Measurements from ENCODE around the gene MTHFD1.

MTHFD1 gene

DNA sequence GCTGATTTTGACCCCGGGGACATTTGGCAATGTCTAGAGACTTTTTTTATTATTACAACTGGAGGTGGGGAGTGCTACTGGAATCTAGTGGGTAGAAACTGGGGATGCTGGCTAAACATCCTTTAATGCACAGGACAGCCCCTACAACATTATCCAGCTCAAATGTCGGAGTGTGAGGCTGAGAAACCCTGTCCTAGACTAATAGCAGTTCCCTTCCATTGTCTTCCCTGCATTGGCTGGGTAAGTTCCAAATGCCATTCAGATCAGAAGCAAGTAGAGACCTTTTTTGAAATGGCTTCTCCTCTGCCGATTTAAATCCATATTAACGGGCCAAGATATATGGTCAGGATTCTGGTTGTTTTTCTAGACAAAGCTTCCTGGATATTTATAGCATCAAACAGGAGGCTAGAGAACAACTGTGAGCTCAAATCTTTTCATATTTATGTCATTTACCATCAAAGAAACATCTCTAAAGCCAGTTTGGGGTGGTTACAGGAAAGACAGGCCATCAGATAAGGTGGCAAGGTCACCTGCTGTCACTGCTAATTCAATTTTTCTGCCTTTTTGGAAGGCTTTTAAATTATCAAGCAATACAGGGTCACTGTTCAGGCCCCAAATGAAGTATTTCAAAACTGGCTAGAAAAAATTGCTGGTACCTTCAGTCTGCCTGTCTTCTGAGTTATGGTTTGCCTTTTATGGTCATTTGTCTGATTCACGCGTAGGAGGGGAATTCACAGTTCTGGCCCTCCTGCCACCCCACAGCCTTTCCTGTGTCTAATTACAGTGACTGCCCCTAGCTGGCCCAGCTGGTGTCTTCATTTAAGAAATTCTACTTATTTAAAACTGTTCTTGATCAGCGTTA, 57.1 kb downstream of the MTHFD1 start:
- FAIRE-seq (peak; percentile 99), DNase-seq (ENCODE audit: insufficient read length, low spot score) (peak; percentile 96)

DNA sequence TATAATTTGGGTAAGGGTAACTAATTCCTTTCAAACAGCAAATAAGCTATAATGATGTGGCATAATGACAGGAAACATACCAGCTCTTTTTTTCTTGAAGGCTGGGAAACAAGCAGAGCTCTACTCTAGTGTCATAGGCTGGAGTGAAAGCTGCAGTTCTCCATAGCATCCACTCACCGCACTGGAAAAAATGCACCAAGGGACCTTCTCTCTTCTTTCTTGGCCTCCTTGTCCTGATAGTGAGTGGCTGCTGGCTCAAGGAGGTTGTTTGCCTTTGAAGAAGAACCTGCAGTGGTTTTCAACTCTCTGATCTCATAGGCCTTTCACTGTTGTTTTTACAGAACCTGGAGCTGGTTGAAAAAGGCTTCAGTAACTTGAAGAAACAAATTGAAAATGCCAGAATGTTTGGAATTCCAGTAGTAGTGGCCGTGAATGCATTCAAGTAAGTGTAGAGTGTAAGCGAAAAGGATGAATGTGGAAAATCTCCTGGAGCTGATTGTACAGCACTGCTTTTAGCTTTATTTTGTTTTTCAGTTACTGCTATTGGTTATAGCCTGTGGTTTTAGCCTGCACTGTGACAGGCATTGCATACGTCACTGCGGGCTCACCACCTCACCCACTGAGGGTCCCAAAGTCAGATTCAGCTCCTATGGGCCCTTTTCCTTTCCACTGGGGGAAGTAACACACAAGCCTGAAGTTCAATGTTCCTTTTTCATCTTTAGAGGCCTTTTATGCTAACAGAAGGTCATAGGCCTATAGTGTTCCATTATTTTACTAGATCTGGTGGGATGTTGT, 59.9 kb downstream of the MTHFD1 start:
- no peak for DNase-seq (ENCODE audit: insufficient read length, low spot score)
- peak; percentile 77 for FAIRE-seq

DNA sequence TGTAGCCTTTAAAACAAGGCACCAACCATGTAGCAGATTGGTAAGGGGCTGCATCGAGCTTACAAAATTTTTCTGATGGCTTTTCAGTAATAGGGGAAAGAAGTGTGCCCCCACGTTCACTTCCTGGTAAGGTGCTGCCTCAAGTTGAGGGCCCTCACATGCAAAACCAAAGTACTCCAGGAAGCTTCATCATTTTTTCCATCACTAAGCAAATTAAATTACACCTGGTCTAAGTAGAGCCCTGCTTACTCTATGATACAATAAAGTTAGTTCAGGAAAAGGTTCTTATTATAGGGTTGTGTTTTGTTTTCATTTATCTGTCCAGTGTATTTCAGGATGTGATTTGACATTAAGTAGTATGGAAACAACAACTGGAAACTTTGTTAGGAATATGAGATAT, 62.1 kb downstream of the MTHFD1 start:
- FAIRE-seq: no peak
- DNase-seq (ENCODE audit: insufficient read length, low spot score): no peak

DNA sequence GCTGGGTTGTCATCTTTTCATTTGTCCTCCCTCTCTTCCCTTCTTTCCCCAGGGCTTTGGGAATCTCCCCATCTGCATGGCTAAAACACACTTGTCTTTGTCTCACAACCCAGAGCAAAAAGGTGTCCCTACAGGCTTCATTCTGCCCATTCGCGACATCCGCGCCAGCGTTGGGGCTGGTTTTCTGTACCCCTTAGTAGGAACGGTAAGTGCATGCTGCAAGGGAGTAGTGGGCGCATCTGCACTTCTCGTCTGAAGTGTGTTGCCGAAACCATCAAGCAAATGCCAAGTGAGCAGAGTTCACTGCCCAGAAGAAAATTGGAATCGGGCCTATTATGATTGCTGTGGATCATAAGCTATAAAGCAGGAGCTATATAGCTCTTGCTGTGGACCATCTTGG, 66.5 kb downstream of the MTHFD1 start:
- peak; percentile 93 for FAIRE-seq
- no peak for DNase-seq (ENCODE audit: insufficient read length, low spot score)

DNA sequence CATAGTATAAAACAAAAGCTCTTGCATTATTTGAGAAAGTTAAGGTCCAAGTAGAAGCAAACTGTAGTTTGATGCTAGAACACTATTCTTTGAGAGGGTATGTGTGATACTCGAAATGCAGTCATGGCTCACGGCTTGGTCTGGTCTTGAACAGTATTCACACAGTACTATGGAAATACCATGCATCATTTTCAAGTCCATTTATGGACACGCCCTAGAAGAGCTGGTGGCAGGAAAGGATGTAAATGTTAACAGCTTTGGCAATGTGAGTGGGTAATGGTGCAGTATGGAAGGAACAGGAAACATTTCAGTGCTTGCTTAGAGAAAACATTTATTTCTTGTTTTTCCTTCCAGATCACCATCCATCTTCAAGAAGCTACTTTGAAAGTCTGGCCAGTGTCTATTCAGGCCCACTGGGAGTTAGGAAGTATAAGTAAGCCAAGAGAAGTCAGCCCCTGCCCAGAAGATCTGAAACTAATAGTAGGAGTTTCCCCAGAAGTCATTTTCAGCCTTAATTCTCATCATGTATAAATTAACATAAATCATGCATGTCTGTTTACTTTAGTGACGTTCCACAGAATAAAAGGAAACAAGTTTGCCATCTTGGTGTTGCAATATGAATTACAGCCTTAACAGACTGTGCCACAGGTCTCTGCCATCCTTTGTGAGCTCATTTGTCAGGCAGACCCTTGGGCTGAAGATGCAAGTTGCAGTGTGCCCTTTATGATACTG, 71.4 kb downstream of the MTHFD1 start:
- peak; percentile 92 for FAIRE-seq

DNA sequence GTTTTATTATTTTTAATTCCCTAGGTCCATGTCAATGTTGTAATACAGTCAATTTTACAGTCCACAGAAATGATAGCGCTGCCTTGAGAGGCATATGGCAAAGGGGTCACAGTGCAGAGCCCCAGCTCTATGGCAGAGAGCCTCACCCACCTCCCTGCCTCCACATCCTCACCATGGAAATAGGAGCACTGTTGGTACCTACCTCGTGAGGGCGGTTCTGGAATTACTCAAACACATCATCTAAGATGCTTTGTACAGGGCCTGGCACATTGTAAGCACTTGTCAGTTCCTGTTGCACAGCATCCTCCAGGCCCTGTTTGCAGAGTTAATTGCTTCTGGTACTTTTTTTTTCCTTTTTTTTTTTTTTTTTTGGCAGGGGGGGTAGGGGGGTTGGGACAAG, 73.1 kb downstream of the MTHFD1 start:
- DNase-seq (ENCODE audit: insufficient read length, low spot score): no peak
- FAIRE-seq: peak; percentile 88

More for the DNA sequence above, 71.4 kb downstream of the MTHFD1 start:
- no peak for DNase-seq (ENCODE audit: insufficient read length, low spot score)

DNA sequence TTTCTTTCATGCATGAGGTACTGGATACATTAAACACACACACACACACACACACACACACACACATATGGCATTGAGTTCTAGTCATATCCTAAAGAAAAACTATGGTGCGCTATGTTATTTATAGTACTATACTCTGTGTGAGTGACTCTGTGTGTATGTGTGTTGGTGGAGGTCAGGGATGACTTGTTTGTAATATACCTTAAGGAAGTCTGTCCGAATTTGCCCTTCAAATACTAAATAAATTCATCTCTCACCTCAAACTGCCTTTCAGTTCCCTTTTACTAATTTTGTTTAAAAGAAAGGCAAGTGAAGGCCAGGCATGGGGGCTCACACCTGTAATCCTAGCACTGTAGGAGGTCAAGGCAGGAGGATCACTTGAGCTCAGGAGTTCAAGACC, 75.0 kb downstream of the MTHFD1 start:
- peak; percentile 92 for FAIRE-seq
- no peak for DNase-seq (ENCODE audit: insufficient read length, low spot score)

DNA sequence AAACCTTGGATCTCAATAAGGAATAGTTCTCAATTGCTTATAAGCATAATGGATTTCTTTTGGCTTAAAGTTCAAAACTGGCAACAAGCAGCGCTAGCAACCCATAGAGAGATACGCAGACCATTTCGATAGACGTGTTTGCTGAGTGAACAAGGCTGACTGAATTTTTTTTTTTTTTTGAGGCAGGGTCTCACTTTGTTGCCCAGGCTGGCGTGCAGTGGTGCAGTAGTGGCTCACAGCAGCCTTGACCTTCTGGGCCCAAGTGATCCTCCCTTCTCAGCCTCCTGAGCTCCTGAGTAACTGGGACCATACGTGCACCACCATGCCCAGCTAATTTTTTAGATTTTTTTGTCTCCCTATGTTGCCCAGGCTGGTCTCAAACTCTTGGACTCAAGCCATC, 75.7 kb downstream of the MTHFD1 start:
- FAIRE-seq: no peak
- no peak for DNase-seq (ENCODE audit: insufficient read length, low spot score)

DNA sequence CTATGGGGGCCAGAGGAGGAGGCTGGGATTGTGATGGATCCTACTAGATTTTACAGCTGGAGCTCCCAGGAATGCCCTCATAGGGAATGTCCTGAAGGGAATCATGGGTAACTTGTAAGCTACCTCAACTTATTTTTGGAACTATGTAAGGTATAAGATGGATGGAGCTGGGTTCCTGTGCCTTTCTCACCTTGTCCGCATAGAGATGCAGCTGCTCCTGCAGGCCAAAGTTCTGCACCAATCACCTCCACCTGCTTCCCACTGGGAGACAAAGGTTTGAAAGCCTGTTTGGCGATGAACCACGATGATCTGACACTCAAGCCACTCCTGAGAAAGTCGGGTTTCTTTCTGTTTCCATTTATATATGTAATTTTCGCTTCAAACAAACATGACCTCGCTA, 76.5 kb downstream of the MTHFD1 start:
- FAIRE-seq (no peak), DNase-seq (ENCODE audit: insufficient read length, low spot score) (peak; percentile 69)

DNA sequence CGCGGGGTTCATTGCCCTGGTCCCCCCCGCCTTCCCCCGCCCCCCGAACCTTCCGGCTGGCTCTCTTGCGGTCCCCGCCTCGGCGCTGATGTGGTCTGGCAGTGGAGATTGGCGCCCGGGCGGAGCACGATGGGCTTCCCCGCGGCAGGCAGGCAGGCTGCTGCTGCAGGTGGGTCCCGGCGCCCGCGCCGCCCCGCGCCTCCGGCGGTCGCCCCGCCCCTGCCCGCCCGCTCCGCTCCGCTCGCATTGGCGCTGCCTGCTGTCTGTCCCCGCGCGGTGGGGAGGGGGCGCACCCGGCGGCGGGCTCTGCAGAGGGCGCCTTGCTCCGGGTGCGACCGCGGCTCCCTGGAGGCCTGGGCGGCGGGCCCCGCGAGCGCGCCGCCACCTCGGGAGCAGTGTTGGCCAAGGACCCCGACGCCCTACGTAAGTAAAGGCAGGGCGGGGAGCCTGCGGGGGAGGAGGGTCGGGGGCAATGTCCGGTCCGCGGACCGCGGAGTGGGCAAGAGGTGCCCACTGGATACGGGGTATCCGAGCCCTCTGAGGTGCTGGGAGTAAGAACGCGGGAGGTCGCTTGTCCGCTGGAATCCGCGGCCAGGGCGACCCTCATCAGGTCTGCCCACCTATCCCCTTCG, 77.2 kb downstream of the MTHFD1 start, which contains the start of gene AKAP5:
Gene AKAP5 (plus strand): TSS at position 309 of the 632 bp plus-strand sequence. CDS start 2,896 bp downstream, outside the sequence.
- FAIRE-seq (peak; percentile 99), DNase-seq (ENCODE audit: insufficient read length, low spot score) (peak; percentile 99)

DNA sequence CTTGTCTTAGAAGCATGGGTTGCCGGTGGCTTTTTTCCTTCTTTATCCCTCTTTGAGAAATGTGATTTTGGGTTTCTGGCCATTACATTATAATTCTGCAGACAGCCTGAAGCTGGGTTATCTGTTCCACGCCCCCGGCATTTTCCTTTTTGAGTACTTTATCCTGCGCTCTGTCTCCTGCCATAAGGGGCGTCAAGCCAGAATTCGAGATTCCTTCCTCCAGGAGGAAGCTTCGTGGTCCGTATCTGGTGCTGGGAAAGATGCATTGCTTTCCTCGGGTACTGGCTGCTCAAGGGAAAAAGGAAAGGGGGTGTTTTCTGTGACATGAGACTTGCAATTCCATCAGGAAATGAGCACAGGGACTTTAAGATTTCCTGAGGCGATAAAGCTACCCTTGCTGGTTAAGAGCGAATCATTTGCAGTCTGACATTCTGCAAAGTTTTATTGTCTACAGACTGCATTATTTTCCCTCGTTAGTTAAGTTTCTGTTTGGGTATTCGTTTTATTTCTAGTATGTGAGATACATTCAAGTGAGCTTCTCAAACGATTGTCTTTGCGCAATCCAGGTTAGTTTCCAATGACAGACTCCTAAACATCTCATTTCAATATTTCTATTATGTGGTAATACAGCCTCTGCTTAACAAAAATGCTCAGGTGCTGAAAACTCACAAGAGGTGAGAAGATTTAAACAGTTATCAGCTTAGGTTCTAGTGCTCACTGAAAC, 77.8 kb downstream of the MTHFD1 start:
- peak; percentile 90 for DNase-seq (ENCODE audit: insufficient read length, low spot score)
- no peak for FAIRE-seq

DNA sequence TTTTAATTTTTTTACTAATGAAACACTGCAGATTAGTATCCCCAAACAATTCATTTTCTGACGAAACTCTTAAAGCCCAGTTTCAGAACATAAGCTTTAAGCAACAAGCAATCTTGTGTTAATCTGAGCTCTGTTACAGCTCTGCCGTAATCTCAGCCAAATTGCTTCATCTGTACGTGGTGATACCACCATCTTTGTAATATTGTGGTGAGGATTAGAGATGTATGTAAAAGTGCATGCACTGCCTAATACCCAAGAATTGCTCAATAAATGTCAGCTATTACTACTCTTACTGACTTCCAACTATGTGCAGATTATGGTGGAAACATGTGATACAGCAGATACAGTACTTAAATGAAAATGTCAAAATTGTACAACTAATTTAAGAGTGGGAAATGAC, 78.9 kb downstream of the MTHFD1 start:
- DNase-seq (ENCODE audit: insufficient read length, low spot score) (no peak), FAIRE-seq (peak; percentile 99)

DNA sequence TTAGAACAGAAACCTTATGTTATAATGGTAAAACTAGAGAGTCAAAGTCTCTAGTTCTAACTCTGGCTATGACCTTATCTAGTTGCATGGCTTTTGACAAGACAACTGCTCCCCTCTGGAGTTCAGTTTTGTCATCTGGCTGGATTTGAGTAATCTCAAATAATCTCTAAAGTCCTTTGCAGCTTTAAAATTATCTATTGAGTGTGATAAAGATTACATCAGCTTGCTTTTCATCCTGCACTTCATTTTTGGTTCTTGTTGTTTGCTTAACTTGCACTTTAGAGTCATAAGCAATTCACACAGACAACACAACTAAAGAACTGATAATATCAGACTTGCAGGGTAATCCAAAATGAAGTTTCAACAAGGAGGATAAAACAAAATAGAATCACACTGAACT, 79.4 kb downstream of the MTHFD1 start:
- DNase-seq (ENCODE audit: insufficient read length, low spot score) (no peak), FAIRE-seq (no peak)

DNA sequence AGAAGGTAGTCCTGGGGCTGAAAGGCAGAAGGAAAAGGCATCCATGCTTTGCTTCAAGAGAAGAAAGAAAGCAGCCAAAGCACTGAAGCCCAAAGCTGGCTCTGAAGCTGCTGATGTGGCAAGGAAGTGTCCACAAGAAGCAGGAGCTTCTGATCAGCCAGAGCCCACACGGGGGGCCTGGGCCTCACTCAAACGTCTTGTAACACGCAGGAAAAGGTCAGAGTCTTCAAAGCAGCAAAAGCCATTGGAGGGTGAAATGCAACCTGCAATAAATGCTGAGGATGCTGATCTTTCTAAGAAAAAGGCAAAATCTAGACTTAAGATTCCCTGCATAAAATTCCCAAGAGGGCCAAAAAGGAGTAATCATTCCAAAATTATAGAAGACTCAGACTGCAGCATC, 80.3 kb downstream of the MTHFD1 start:
- DNase-seq (ENCODE audit: insufficient read length, low spot score) (no peak), FAIRE-seq (no peak)

DNA sequence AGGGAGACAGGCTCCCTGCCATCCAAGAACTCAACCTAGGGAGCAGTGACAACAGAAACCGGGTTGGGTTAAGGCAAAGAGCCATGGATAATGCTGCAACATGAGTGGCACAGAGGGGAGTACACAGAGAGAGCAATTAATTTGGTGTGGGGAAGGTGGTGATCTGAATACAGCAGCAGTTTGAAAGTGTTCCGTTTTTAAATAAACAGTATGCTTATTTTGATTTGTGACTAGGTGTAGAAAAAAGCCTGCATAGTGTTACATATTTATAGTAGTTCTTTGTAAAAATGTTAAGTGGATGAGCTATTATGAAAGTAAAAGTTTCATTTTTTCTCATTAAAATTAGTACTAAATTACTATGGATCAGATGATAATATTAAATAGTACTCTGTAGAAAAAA, 85.9 kb downstream of the MTHFD1 start:
- DNase-seq (ENCODE audit: insufficient read length, low spot score) (no peak), FAIRE-seq (peak; percentile 94)

DNA sequence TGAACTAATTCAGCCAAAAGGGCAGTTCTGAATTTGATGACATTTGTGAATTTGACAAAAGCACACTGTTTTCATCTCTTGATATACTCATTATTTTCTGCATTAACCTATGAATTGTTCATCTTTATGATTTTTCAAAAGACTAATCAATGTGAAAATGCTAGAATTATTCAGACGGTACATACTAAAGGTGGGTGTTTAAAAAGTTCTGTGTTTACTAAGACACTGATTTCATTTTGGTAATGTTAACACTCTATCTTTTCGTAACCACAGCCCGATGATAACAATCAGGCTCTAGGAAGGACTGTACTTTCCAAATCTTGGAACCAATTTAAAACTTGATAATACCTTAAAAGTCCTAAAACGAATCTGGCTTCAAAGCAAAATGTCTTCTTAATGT, 86.5 kb downstream of the MTHFD1 start:
- peak; percentile 95 for FAIRE-seq
- no peak for DNase-seq (ENCODE audit: insufficient read length, low spot score)

DNA sequence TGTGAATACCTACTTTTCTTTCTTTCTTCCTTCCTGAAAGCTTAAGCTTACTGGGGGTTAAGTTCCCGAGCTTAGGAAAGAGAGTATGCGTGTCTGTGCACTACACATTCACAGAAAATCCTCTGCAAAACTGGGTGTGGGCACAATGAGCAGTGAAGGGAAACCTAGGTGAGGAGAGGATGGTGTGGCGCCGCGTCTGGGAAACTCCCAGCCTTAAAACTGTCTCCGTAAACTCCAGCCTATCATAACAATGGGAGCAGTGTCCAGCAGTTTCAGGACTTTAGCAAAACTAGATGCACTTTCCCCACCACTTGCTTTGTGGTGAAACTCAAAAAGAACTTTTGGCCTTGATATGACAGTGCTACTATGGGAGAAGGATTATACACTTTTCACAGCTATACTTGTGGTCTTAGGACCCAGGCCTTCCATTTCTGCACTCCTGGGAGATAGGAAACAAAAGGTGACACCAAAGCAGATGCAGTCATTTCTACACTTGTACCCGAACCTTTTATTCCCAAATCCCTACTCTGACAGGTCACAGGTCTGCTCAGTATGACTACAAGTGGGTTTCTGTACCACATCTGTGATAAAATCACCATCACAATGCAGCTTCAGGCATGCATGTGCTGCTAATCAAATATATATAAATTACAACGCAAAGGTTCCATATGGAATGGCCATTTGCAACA, 87.6 kb downstream of the MTHFD1 start:
- no peak for DNase-seq (ENCODE audit: insufficient read length, low spot score)
- FAIRE-seq: peak; percentile 96

DNA sequence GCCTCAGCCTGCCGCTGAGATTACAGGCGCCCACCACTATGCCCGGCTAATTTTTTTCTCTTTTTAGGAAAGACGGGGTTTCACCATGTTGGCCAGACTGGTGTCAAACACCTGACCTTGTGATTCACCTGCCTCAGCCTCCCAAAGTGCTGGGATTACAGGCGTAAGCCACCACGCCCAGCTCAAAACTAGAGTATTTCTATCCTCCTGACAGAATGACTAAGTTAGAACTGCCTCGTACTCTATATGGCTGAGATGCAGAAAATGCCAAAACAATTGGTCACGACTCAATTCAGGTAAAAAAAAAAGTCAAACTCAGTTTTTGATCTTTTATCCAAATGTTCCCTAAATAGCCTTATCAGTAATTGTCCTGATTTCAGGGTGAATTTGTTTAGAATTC, 88.3 kb downstream of the MTHFD1 start:
- DNase-seq (ENCODE audit: insufficient read length, low spot score) (no peak), FAIRE-seq (no peak)

DNA sequence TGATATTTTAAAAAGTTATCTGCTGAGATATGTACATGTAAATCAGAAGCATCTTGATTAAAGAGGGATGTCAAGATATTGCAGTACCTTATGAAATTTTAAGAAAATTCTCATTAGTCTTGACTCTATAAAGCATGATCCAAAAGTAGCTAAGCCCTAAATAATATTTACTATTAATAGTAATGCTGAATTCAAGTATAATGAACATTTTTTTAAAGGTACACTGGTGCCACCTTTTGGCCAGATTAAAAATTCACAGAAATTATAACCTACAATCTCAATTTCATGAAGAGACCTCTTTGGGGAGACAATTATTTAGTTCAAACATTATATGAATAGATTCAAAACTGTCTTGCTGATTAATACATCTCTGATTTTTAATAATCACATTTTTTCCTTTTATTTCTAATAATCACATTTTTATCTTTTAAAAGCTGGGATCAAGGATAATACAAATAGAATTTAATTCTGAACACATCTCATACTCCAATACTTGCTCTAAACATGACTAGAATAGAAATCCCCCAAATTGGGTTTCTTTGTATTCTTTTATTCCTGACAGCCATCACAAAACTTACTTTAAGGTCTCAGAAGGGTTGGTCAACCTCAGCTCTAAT, 90.6 kb downstream of the MTHFD1 start:
- peak; percentile 68 for DNase-seq (ENCODE audit: insufficient read length, low spot score)
- no peak for FAIRE-seq

Data from HTR-8/SVneo (cell line).